ENCODE results near the gene CLEC11A. TPM values are rescaled to one million over a fixed set of nuclear protein-coding genes. Genes with fewer than 3 reads are reported as not detected.
A peak's percentile ranks its signal among the peaks of the same experiment; 100 is the strongest.
"Not testable (repeated sequence)": the region's sequence is repeated elsewhere in the genome, so short reads cannot be mapped to it uniquely, and the experiment has no call there.

Gene CLEC11A
- total RNA-seq, 1 experiment from 2014 or later = 1.6 TPM

GRCh38 chr19:50767263-50767662, 44.1 kb downstream of the CLEC11A start:
- H3K27ac ChIP-seq (ENCODE audit: low read length); H3K27me3 ChIP-seq (ENCODE audit: low read length); H3K79me2 ChIP-seq (ENCODE audit: low read length); DNase-seq; H4K20me1 ChIP-seq (ENCODE audit: insufficient read depth, low read depth, low read length); H3K4me2 ChIP-seq (ENCODE audit: low read depth, low read length, poor library complexity, severe bottlenecking); H3K4me3 ChIP-seq (ENCODE audit: low read length); H3K9me2 ChIP-seq (replicated peaks; ENCODE audit: insufficient read depth, low read length); H3K9ac ChIP-seq (ENCODE audit: low read length); H3K9me3 ChIP-seq (ENCODE audit: low read length); H3K4me1 ChIP-seq (ENCODE audit: low read length); H3K36me3 ChIP-seq (ENCODE audit: insufficient read depth, low read length); H2AFZ ChIP-seq (ENCODE audit: low read length): not testable (repeated sequence)

DNA sequence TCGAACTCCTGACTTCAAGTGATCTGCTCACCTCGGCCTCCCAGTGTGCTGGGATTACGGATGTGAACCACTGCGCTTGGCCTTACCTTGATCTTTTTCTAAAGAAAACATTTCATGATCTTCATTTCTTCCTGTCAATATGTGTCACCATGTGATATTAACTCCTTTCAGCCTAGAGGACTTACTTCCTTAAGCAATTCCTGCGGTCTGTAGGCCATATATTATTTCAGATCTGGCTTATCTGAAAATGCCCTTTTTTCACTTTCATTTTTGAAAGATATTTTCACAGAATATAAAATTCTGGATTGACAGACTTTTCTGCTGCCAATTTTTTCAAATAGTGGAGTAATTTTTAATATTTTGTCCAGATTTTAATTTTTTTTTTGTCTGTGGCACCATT, 45.1 kb downstream of the CLEC11A start:
- Histone ChIP-seq H3K4me1 (ENCODE audit: low read length) (peaks cover 7% of the 10 kb centered on the region), H3K4me3 (ENCODE audit: low read length) (no peak overlapping the region), H4K20me1 (ENCODE audit: insufficient read depth, low read depth, low read length) (no peaks in the 10 kb centered on the region), H3K27me3 (ENCODE audit: low read length) (no peaks in the 10 kb centered on the region), H3K27ac (ENCODE audit: low read length) (no peak overlapping the region), H3K36me3 (ENCODE audit: insufficient read depth, low read length) (no peaks in the 10 kb centered on the region), H3K9ac (ENCODE audit: low read length) (no peak overlapping the region), H3K9me2 (replicated peaks; ENCODE audit: insufficient read depth, low read length) (no peaks in the 10 kb centered on the region), H2AFZ (ENCODE audit: low read length) (no peak overlapping the region), H3K9me3 (ENCODE audit: low read length) (no peaks in the 10 kb centered on the region), H3K4me2 (ENCODE audit: low read depth, low read length, poor library complexity, severe bottlenecking) (no peak overlapping the region), H3K79me2 (ENCODE audit: low read length) (no peaks in the 10 kb centered on the region)
- no peak for DNase-seq

DNA sequence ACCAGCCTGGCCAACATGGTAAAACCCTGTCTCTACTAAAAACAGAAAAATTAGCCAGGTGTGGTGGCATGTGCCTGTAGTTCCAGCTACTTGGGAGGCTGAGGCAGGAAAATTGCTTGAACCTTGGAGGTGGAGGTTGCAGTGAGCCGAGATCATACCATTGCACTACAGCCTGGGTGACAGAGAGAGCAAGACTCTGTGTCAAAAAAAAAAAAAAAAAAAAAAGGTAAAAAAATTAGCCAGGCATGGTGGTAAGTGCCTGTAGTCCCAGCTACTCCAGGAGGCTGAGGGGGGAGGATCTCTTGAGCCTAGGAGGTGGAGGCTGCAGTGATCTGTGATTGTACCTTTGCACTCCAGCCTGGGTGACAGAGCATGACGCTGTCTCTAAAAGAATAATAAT, 47.0 kb downstream of the CLEC11A start, which contains the start of gene GPR32:
Gene GPR32 (plus strand): TSS at position 301 of the 400 bp plus-strand sequence. CDS start 137 bp downstream, outside the sequence.
- H2AFZ ChIP-seq (ENCODE audit: low read length); H3K27ac ChIP-seq (ENCODE audit: low read length); H3K27me3 ChIP-seq (ENCODE audit: low read length); H3K36me3 ChIP-seq (ENCODE audit: insufficient read depth, low read length); H3K9me2 ChIP-seq (replicated peaks; ENCODE audit: insufficient read depth, low read length); H3K9ac ChIP-seq (ENCODE audit: low read length); H3K79me2 ChIP-seq (ENCODE audit: low read length); H3K4me3 ChIP-seq (ENCODE audit: low read length); H3K9me3 ChIP-seq (ENCODE audit: low read length); H4K20me1 ChIP-seq (ENCODE audit: insufficient read depth, low read depth, low read length); H3K4me2 ChIP-seq (ENCODE audit: low read depth, low read length, poor library complexity, severe bottlenecking); DNase-seq: not testable (repeated sequence)
- peaks cover 11% of the 10 kb centered on the region for H3K4me1 ChIP-seq (ENCODE audit: low read length)

DNA sequence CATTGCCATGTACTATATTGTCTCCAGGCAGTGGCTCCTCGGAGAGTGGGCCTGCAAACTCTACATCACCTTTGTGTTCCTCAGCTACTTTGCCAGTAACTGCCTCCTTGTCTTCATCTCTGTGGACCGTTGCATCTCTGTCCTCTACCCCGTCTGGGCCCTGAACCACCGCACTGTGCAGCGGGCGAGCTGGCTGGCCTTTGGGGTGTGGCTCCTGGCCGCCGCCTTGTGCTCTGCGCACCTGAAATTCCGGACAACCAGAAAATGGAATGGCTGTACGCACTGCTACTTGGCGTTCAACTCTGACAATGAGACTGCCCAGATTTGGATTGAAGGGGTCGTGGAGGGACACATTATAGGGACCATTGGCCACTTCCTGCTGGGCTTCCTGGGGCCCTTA, 47.7 kb downstream of the CLEC11A start:
- Histone ChIP-seq H3K27ac (ENCODE audit: low read length) (no peak overlapping the region), H3K9me3 (ENCODE audit: low read length) (no peaks in the 10 kb centered on the region), H3K4me1 (ENCODE audit: low read length) (peaks cover 11% of the 10 kb centered on the region), H4K20me1 (ENCODE audit: insufficient read depth, low read depth, low read length) (no peaks in the 10 kb centered on the region), H3K9ac (ENCODE audit: low read length) (no peak overlapping the region), H3K36me3 (ENCODE audit: insufficient read depth, low read length) (no peaks in the 10 kb centered on the region), H3K79me2 (ENCODE audit: low read length) (no peaks in the 10 kb centered on the region), H3K4me3 (ENCODE audit: low read length) (no peak overlapping the region), H2AFZ (ENCODE audit: low read length) (no peak overlapping the region), H3K4me2 (ENCODE audit: low read depth, low read length, poor library complexity, severe bottlenecking) (no peak overlapping the region), H3K27me3 (ENCODE audit: low read length) (no peaks in the 10 kb centered on the region), H3K9me2 (replicated peaks; ENCODE audit: insufficient read depth, low read length) (no peaks in the 10 kb centered on the region)
- no peak for DNase-seq

DNA sequence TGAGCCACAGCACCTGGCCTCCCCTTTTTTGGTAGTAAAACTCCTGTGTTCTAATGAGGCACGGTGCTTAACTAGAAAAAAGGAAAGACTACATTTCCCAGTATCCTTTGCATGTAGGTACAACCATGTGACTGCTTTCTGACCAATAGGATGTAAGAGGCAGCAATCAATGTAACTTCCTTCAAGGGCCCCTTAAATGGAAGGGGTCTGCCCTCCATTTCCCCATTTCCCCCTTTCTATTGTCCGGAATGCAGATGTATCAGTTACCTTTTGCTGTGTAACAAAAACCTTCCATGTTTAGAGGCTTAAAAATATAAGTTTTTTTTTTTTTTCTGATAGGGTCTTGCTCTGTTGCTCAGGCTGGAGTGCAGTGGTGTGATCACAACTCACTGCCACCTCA, 49.3 kb downstream of the CLEC11A start:
- H3K79me2 ChIP-seq (ENCODE audit: low read length) = no peaks in the 10 kb centered on the region
- H3K9me3 ChIP-seq (ENCODE audit: low read length) = no peaks in the 10 kb centered on the region
- no peaks in the 10 kb centered on the region for H3K36me3 ChIP-seq (ENCODE audit: insufficient read depth, low read length)
- H2AFZ ChIP-seq (ENCODE audit: low read length) = no peak overlapping the region
- H3K9me2 ChIP-seq (replicated peaks; ENCODE audit: insufficient read depth, low read length) = no peaks in the 10 kb centered on the region
- no peaks in the 10 kb centered on the region for H3K27me3 ChIP-seq (ENCODE audit: low read length)
- H3K9ac ChIP-seq (ENCODE audit: low read length) = no peak overlapping the region
- H3K27ac ChIP-seq (ENCODE audit: low read length) = no peak overlapping the region
- peaks cover 11% of the 10 kb centered on the region for H3K4me1 ChIP-seq (ENCODE audit: low read length)
- peak; percentile 80 for DNase-seq
- H4K20me1 ChIP-seq (ENCODE audit: insufficient read depth, low read depth, low read length) = no peaks in the 10 kb centered on the region
- no peak overlapping the region for H3K4me3 ChIP-seq (ENCODE audit: low read length)
- no peak overlapping the region for H3K4me2 ChIP-seq (ENCODE audit: low read depth, low read length, poor library complexity, severe bottlenecking)

DNA sequence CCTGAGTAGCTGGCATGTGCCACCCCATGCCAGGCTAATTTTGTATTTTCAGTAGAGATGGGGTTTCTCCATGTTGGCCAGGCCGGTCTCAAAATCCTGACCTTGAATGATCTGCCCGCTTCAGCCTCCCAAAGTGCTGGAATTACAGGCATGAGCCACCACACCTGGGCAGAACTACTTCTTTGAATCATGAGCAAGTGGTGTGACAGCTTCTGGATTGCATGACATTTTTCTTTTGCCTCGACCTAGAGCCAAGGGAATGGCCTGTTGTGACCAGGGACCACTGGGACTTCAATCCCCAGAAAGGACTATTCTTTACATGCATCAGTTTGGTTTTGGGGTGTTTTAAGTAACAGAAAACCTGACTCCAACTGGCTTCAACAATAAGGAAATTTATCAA, 49.7 kb downstream of the CLEC11A start:
- DNase-seq; H2AFZ ChIP-seq (ENCODE audit: low read length); H3K9ac ChIP-seq (ENCODE audit: low read length); H3K9me3 ChIP-seq (ENCODE audit: low read length); H3K36me3 ChIP-seq (ENCODE audit: insufficient read depth, low read length); H3K27ac ChIP-seq (ENCODE audit: low read length); H3K79me2 ChIP-seq (ENCODE audit: low read length); H3K27me3 ChIP-seq (ENCODE audit: low read length); H3K4me3 ChIP-seq (ENCODE audit: low read length); H4K20me1 ChIP-seq (ENCODE audit: insufficient read depth, low read depth, low read length); H3K9me2 ChIP-seq (replicated peaks; ENCODE audit: insufficient read depth, low read length); H3K4me2 ChIP-seq (ENCODE audit: low read depth, low read length, poor library complexity, severe bottlenecking): not testable (repeated sequence)
- H3K4me1 ChIP-seq (ENCODE audit: low read length) = peaks cover 11% of the 10 kb centered on the region

- not testable (repeated sequence) for H3K9me2 ChIP-seq (replicated peaks; ENCODE audit: insufficient read depth, low read length); H3K36me3 ChIP-seq (ENCODE audit: insufficient read depth, low read length); H4K20me1 ChIP-seq (ENCODE audit: insufficient read depth, low read depth, low read length); H3K27me3 ChIP-seq (ENCODE audit: low read length); H3K4me2 ChIP-seq (ENCODE audit: low read depth, low read length, poor library complexity, severe bottlenecking); H3K9ac ChIP-seq (ENCODE audit: low read length); H2AFZ ChIP-seq (ENCODE audit: low read length); H3K27ac ChIP-seq (ENCODE audit: low read length); H3K4me3 ChIP-seq (ENCODE audit: low read length); H3K79me2 ChIP-seq (ENCODE audit: low read length); H3K9me3 ChIP-seq (ENCODE audit: low read length)
- H3K4me1 ChIP-seq (ENCODE audit: low read length) = peaks cover 11% of the 10 kb centered on the region
- peak; percentile 67 for DNase-seq
Observed at GRCh38 chr19:50773454-50773853, 50.3 kb downstream of the CLEC11A start.

Other genes with a start within 250 kb of the CLEC11A start
- gene EMC10, start 246.9 kb upstream of the CLEC11A start, total RNA-seq (2014; rRNA removed; shearing (Covaris generic); ENCODE audit: low replicate concordance) = 63.7 and 93.4 TPM in 2 replicates
- gene GARIN5A, start 246.5 kb upstream of the CLEC11A start, total RNA-seq (2014; rRNA removed; shearing (Covaris generic); ENCODE audit: low replicate concordance) = 1.2 TPM in 1 of 2 replicates, not detected in the other
- gene JOSD2, start 212.2 kb upstream of the CLEC11A start, total RNA-seq (2014; rRNA removed; shearing (Covaris generic); ENCODE audit: low replicate concordance) = 15.8 and 42.3 TPM in 2 replicates
- not detected in 2 replicates for gene ASPDH, start 209.5 kb upstream of the CLEC11A start, total RNA-seq (2014; rRNA removed; shearing (Covaris generic); ENCODE audit: low replicate concordance)
- not detected in 2 replicates for gene LRRC4B, start 154.9 kb upstream of the CLEC11A start, total RNA-seq (2014; rRNA removed; shearing (Covaris generic); ENCODE audit: low replicate concordance)
- gene SYT3, start 83.5 kb upstream of the CLEC11A start, total RNA-seq (2014; rRNA removed; shearing (Covaris generic); ENCODE audit: low replicate concordance) = 0.11 TPM in 1 of 2 replicates, not detected in the other
- gene C19orf81, start 73.9 kb upstream of the CLEC11A start, total RNA-seq (2014; rRNA removed; shearing (Covaris generic); ENCODE audit: low replicate concordance) = 1.1 TPM in 1 of 2 replicates, not detected in the other
- gene SHANK1, start 3.6 kb upstream of the CLEC11A start, total RNA-seq (2014; rRNA removed; shearing (Covaris generic); ENCODE audit: low replicate concordance) = not detected in 2 replicates
- gene GPR32, start 47.1 kb downstream of the CLEC11A start, total RNA-seq (2014; rRNA removed; shearing (Covaris generic); ENCODE audit: low replicate concordance) = not detected in 2 replicates
- gene ACP4, start 67.1 kb downstream of the CLEC11A start, total RNA-seq (2014; rRNA removed; shearing (Covaris generic); ENCODE audit: low replicate concordance) = not detected in 2 replicates
- gene KLK1, start 100.4 kb downstream of the CLEC11A start, total RNA-seq (2014; rRNA removed; shearing (Covaris generic); ENCODE audit: low replicate concordance) = not detected in 2 replicates
- not detected in 2 replicates for gene KLK15, start 110.2 kb downstream of the CLEC11A start, total RNA-seq (2014; rRNA removed; shearing (Covaris generic); ENCODE audit: low replicate concordance)
- not detected in 2 replicates for gene KLK3, start 131.6 kb downstream of the CLEC11A start, total RNA-seq (2014; rRNA removed; shearing (Covaris generic); ENCODE audit: low replicate concordance)
- gene KLK2, start 150.1 kb downstream of the CLEC11A start, total RNA-seq (2014; rRNA removed; shearing (Covaris generic); ENCODE audit: low replicate concordance) = 0.11 and 1.8 TPM in 2 replicates
- gene KLK4, start 188.0 kb downstream of the CLEC11A start, total RNA-seq (2014; rRNA removed; shearing (Covaris generic); ENCODE audit: low replicate concordance) = not detected in 2 replicates
- not detected in 2 replicates for gene KLK5, start 229.7 kb downstream of the CLEC11A start, total RNA-seq (2014; rRNA removed; shearing (Covaris generic); ENCODE audit: low replicate concordance)
- not detected in 2 replicates for gene KLK6, start 246.2 kb downstream of the CLEC11A start, total RNA-seq (2014; rRNA removed; shearing (Covaris generic); ENCODE audit: low replicate concordance)